RWPE1 (cell line): ENCODE measurements around the gene HMCN2.

Experiments used
- CTCF ChIA-PET: fragments of 350-600 bp; sonication (Branson Sonifier 250); formaldehyde crosslinking; extraction: SDS; loops from one replicate; lab custom pipeline; 2021; lab: Yijun Ruan, JAX
- POLR2A ChIA-PET: fragments of 400-600 bp; formaldehyde crosslinking; extraction: SDS; loops from one replicate; lab custom pipeline; 2020; ENCODE audit warnings: antibody characterized with exemption; ENCODE audit not compliant: low non-redundant PET; lab: Yijun Ruan, JAX
- DNase-seq: peaks from one replicate; pipeline ENCODE4 v3.0.0; 2012; ENCODE audit warnings: low spot score
- H3K27ac ChIP-seq: fragments of 450-650 bp; 2 replicates; pipeline ENCODE4 v1.5.1; 2017
- TF ChIP-seq, protein P1 (sequence below): fragments of 450-650 bp; conservative IDR thresholded peaks from 2 replicates; pipeline ENCODE4 v1.5.1; 2017; ENCODE audit warnings: low read depth, mild to moderate bottlenecking

HMCN2 gene

DNA sequence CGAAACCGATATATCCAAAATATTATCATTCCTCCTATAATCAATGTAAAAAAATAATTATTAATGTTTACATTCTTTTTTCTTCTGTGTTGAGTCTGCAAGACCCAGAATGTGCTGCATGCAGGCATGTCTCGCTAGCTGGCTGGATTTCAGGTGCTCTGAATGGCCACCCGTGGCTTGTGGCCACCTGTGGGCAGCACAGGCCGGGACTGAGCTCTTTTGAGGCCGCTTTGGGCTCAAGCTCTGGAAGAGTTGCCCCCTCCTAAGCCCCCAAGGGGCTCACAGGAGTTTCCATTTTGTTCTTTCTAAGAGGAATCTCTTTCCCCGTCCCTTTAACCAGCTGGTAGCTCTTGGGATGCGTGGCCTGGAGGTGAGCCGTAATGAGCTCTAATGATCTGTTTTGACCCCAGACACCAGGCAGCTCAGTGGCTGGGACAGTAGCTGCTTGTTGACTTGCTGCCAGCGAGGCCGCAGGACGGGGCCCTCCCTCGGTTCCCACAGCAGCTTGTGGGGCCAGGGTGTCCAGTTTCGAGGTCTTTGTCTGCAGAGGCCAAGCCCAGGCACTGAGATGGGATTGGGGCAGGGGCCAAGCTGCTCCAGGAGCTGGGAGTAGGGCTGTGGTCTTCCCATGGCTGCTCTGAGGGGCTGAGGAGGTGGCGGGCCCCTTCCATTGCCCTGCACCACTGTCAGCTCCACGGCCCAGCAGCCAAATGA is 200.0 kb downstream of the HMCN2 start:
- TF ChIP-seq, protein P1, sequence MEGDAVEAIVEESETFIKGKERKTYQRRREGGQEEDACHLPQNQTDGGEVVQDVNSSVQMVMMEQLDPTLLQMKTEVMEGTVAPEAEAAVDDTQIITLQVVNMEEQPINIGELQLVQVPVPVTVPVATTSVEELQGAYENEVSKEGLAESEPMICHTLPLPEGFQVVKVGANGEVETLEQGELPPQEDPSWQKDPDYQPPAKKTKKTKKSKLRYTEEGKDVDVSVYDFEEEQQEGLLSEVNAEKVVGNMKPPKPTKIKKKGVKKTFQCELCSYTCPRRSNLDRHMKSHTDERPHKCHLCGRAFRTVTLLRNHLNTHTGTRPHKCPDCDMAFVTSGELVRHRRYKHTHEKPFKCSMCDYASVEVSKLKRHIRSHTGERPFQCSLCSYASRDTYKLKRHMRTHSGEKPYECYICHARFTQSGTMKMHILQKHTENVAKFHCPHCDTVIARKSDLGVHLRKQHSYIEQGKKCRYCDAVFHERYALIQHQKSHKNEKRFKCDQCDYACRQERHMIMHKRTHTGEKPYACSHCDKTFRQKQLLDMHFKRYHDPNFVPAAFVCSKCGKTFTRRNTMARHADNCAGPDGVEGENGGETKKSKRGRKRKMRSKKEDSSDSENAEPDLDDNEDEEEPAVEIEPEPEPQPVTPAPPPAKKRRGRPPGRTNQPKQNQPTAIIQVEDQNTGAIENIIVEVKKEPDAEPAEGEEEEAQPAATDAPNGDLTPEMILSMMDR, result no peak
- H3K27ac ChIP-seq, result peak overlapping the region; percentile 6; the same call in 1 of the 2 replicates
- DNase-seq, result no peak
- ChIA-PET POLR2A (interaction anchor here (0.5 kb wide), 1 partner anchor 326 kb away, joined by 3 read pairs; no protein-coding TSS in a partner anchor), CTCF (interaction anchor here (0.6 to 7.3 kb wide), 5 partner anchors 14 to 645 kb away, joined by 3 to 89 read pairs (median 4); no protein-coding TSS in a partner anchor)

DNA sequence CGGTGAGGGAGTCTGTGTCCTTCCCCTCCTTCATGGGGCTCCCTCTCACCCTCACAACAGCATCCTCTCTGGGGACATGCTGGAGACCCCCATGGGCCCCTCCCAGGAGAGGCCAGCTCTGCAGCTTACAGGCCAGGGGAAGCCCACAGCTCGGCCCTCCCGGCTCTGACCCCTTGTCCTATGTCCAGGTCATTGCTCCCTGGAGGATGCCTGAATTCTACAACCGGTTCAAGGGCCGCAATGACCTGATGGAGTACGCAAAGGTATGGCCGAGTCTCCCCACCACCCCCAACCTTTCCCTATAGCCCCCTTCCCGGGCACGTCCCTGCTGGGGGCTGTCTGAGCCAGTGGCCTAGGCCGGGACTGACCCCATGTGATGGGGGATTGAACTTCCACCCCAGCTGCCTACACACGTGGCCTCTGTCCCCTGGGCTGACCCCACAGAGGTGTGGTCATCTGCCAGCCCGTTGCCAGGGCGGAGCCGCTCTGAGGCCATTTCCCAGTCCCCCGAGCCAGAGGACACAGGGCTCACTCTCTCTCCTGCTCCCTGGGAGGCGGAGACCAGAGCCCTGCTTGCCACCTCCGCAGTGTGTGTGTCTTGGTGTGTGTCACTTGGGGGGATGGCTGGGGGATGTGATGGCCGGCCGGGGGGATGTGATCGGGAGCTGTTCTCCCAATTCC is 201.1 kb downstream of the HMCN2 start:
- DNase-seq, result no peak
- POLR2A ChIA-PET, result no interaction called here
- TF ChIP-seq, protein P1, result no peak
- CTCF ChIA-PET, result interaction anchor here (0.6 to 7.3 kb wide), 3 partner anchors 217 to 1239 kb away, joined by 3 to 89 read pairs (median 4); no protein-coding TSS in a partner anchor
- peak overlapping the region; percentile 3; the same call in 1 of the 2 replicates for H3K27ac ChIP-seq

DNA sequence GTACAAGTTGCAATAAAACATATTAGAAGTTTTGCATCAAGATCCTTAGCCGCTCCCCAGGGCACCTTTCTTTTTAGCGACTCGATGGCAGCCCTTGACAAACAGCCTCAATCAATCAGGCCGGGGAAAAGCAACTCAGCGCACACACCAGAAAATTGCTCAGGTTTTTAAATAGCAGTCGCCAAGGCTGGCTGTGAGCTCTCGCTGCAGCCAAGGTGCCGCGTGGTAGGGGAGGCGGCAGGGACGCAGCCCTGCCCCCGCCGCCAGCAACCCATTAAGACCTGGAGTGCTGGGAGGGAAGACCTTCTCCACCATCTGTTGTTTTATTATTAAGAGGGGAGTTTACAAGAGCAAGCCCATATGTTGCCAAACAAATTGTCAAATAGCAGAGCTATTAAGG is 201.8 kb downstream of the HMCN2 start:
- TF ChIP-seq, protein P1, result no peak
- H3K27ac ChIP-seq, result peak overlapping the region; percentile 3
- CTCF ChIA-PET, result interaction anchor here (0.6 to 0.7 kb wide), 2 partner anchors 217 to 1239 kb away, joined by 3 to 4 read pairs; no protein-coding TSS in a partner anchor
- POLR2A ChIA-PET, result no interaction called here
- no peak for DNase-seq

DNA sequence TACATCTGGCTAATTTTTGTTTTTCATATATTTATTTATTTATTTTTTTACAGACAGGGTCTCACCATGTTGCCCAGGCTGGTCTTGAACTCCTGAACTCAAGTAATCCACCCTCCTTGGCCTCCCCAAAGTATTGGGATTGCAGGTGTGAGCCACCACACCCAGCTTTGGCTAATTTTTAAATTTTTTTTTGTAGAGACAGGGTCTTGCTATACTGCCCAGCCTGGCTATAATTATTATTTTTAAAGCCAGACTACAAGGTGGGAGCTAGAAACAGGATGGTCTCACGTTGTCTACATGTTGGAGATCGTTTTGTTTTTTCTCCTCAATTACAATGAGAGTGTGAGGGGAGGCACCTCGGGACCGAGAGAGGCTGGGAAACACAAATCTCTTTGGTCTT is 203.0 kb downstream of the HMCN2 start:
- TF ChIP-seq, protein P1, result no peak
- POLR2A ChIA-PET, result no interaction called here
- CTCF ChIA-PET, result interaction anchor here (0.6 kb wide), 1 partner anchor 125 kb away, joined by 3 read pairs; no protein-coding TSS in a partner anchor
- no peak overlapping the region for H3K27ac ChIP-seq
- no peak for DNase-seq

DNA sequence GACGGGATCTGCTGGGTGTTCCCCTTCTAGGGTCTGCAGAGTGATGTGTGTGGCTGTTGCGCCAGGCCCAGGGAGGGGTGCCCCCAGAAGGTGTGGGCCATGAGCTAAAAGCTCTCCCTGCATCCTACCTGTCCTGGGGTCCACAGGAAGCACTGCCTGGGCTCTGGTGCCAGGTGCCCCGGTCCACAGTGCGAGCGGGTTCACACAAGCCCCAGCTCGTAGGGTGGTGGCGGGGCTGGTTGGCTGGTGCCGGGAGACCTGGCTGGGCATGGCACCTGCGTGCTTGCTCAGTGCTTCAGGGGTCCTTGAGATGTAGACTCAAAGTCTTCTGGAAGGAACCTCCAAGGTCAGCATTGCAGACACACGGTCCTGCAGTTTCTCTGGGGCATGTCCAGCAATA is 204.7 kb downstream of the HMCN2 start:
- TF ChIP-seq, protein P1, result no peak
- DNase-seq, result no peak
- peak overlapping the region; percentile 3; the same call in 1 of the 2 replicates for H3K27ac ChIP-seq
- CTCF ChIA-PET, result no interaction called here
- POLR2A ChIA-PET, result no interaction called here

DNA sequence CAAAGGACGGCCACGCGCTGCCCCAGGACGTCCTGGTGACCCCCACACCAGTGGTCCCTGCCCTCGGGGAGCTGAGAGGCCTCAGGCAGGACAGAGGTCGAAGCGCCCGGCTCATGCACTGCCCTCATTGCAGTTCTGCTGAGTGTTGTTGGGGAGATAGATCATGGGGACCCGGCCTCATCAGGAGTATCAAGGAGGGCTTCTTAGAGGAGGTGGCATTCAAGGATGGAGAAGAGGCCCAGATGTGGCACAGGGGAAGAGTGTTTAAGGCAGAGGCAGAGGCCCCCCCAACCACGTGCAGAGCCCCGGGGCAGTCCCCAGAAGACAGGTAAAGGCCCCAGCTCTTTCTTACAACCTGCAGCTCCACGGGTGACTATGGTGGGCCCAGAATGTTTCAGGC is 205.4 kb downstream of the HMCN2 start:
- TF ChIP-seq, protein P1, result no peak
- DNase-seq, result no peak
- CTCF ChIA-PET, result interaction anchor here (0.7 to 1.1 kb wide), 2 partner anchors 8 to 211 kb away, joined by 3 to 4 read pairs; no protein-coding TSS in a partner anchor
- POLR2A ChIA-PET, result no interaction called here
- 0 out of 2 replicates have a peak overlapping the region, but pooled peaks have one; percentile 1 for H3K27ac ChIP-seq
